Gastroesophageal sphincter (tissue), 3 donors: ENCODE data around the gene CIAO2A.
"Not testable (repeated sequence)": the region's sequence is repeated elsewhere in the genome, so short reads cannot be mapped to it uniquely, and the experiment has no call there.

Experiments
- EP300 ChIP-seq: sonication (generic); formaldehyde crosslinking; IDR thresholded peaks from one replicate; pipeline ENCODE4 v1.6.1; 2017; ENCODE audit warnings: antibody characterized with exemption, mild to moderate bottlenecking
- POLR2A ChIP-seq, 2 donors: fragments of 450-650 bp; IDR thresholded peaks; one replicate each; pipeline ENCODE4 v1.6.1; 2017; ENCODE audit warnings: antibody characterized with exemption in 2 of 2, mild to moderate bottlenecking in 2 of 2, moderate library complexity in 1 of 2
- POLR2AphosphoS5 ChIP-seq: sonication (generic); formaldehyde crosslinking; IDR thresholded peaks from one replicate; pipeline ENCODE4 v1.6.1; 2017; ENCODE audit warnings: antibody characterized with exemption
- TF ChIP-seq, protein P1 (sequence below), 4 experiments: fragments of 200-600 bp in 2 of 4; fragments of 450-650 bp in 2 of 4; sonication (generic) in 1 of 4; IDR thresholded peaks; one replicate each; pipeline ENCODE4 v1.5.1; 2017 to 2019; ENCODE audit warnings: antibody characterized with exemption in 4 of 4, mild to moderate bottlenecking in 2 of 4, moderate library complexity in 2 of 4

DNA sequence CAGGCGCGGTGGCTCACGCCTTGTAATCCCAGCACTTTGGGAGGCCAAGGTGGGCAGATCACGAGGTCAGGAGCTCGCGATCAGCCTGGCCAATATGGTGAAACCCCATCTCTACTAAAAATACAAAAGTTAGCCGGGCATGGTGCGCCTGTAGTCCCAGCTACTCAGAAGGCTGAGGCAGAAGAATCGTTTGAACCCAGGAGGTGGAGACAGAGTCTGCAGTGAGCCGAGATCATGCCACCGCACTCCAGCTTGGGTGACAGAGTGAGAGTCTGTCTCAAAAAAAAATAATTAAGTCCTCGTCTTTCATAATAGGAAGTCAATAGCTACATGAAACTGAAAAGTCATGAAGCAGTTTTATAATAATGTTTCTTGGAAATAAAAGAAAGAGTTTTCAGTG lies 40.0 kb downstream of the CIAO2A start:
- TF ChIP-seq POLR2AphosphoS5; POLR2A (IDR thresholded peaks at IDR 0.05); EP300: not testable (repeated sequence)
- TF ChIP-seq, protein P1, sequence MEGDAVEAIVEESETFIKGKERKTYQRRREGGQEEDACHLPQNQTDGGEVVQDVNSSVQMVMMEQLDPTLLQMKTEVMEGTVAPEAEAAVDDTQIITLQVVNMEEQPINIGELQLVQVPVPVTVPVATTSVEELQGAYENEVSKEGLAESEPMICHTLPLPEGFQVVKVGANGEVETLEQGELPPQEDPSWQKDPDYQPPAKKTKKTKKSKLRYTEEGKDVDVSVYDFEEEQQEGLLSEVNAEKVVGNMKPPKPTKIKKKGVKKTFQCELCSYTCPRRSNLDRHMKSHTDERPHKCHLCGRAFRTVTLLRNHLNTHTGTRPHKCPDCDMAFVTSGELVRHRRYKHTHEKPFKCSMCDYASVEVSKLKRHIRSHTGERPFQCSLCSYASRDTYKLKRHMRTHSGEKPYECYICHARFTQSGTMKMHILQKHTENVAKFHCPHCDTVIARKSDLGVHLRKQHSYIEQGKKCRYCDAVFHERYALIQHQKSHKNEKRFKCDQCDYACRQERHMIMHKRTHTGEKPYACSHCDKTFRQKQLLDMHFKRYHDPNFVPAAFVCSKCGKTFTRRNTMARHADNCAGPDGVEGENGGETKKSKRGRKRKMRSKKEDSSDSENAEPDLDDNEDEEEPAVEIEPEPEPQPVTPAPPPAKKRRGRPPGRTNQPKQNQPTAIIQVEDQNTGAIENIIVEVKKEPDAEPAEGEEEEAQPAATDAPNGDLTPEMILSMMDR (IDR thresholded peaks at IDR 0.05), result not testable (repeated sequence)
